MCF 10A (cell line): ENCODE measurements around the gene TANC1. TPM values are rescaled to one million over a fixed set of nuclear protein-coding genes. Genes with fewer than 3 reads are reported as not detected.

Experiments
- BruUV-seq: library from RNA; stranded (reverse); fragments of 400-500 nt; replicated peaks from 2 replicates; lab custom pipeline; 2021; lab: Mats Ljungman, UMichigan
- CTCF ChIA-PET: fragments of 300-600 bp; sonication (Branson Sonifier 250); formaldehyde crosslinking; extraction: SDS; loops from one replicate; lab custom pipeline; 2021; ENCODE audit warnings: antibody characterized with exemption, inconsistent platforms; lab: Yijun Ruan, JAX
- POLR2A ChIA-PET: fragments of 300-600, 350-650 bp; sonication (Branson Sonifier 250); formaldehyde crosslinking; extraction: SDS; loops from one replicate; lab custom pipeline; 2020; ENCODE audit warnings: antibody characterized with exemption, inconsistent platforms; lab: Yijun Ruan, JAX
- DNase-seq: peaks from one replicate; pipeline ENCODE4 v3.0.0-alpha.2; 2018; ENCODE audit not compliant: unreplicated experiment
- H3K27ac Mint-ChIP-seq: one replicate; pipeline ENCODE4 v1.8.0; 2022; ENCODE audit warnings: mild to moderate bottlenecking, low read depth, mixed read lengths; ENCODE audit not compliant: unreplicated experiment
- H3K27me3 Mint-ChIP-seq: one replicate; pipeline ENCODE4 v1.8.0; 2022; ENCODE audit warnings: mixed read lengths; ENCODE audit not compliant: insufficient read depth, unreplicated experiment
- H3K36me3 Mint-ChIP-seq: one replicate; pipeline ENCODE4 v1.8.0; 2022; ENCODE audit warnings: mild to moderate bottlenecking, moderate library complexity, mixed read lengths; ENCODE audit not compliant: insufficient read depth, unreplicated experiment
- H3K4me1 Mint-ChIP-seq: one replicate; pipeline ENCODE4 v1.8.0; 2022; ENCODE audit warnings: mixed read lengths; ENCODE audit not compliant: insufficient read depth, unreplicated experiment
- H3K4me3 Mint-ChIP-seq: one replicate; pipeline ENCODE4 v1.8.0; 2022; ENCODE audit warnings: mild to moderate bottlenecking, moderate library complexity, mixed read lengths; ENCODE audit not compliant: unreplicated experiment
- H3K9me3 Mint-ChIP-seq: one replicate; pipeline ENCODE4 v1.8.0; 2022; ENCODE audit warnings: mixed read lengths; ENCODE audit not compliant: unreplicated experiment
- CTCF ChIP-seq: fragments of 200-600 bp; IDR thresholded peaks from one replicate; pipeline ENCODE4 v1.8.0; 2022; ENCODE audit warnings: antibody characterized with exemption, mild to moderate bottlenecking; ENCODE audit not compliant: unreplicated experiment
- intact Hi-C: fragments of 100-400 bp; cut with micrococcal nuclease; formaldehyde crosslinking; loops from 2 replicates; pipeline ENCODE4 v1.14.1; 2022
- total RNA-seq: library from RNA; stranded (reverse); gene quantifications from 2 replicates; pipeline ENCODE4 v1.2.3, GENCODE V29; 2022

TANC1 gene
- total RNA-seq, 1 experiment from 2014 or later: 35.3 TPM

DNA sequence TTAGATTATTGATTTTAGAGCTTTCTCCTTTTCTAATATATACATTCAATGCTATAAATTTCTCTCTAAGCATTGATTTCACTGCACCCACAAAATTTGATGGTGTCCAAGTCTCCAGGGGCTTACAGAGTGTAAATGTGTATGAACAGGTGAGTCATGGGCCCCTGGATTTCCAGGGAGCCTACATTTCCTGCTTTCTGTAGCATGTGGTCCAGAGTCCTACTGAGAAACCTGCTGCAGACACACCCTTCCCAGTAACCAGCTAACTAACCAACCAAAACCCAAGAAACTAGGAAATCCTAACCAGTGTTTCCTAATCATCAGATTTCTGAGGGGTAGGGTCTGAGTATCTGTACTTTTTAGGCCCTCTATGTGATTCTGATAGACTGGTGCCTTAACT lies 39.5 kb upstream of the TANC1 start:
- Mint-ChIP-seq H3K27ac (no peak overlapping the region), H3K4me1 (peaks cover 9% of the 10 kb centered on the region), H3K36me3 (no peaks in the 10 kb centered on the region), H3K27me3 (no peaks in the 10 kb centered on the region), H3K9me3 (no peaks in the 10 kb centered on the region), H3K4me3 (no peak overlapping the region)
- DNase-seq: no peak
- intact Hi-C loops: no loop called here
- POLR2A ChIA-PET: interaction anchor here (0.9 to 1.3 kb wide), 4 partner anchors 25 to 41 kb away, joined by 3 to 6 read pairs (median 3); no protein-coding TSS in a partner anchor
- TF ChIP-seq CTCF: no peak
- CTCF ChIA-PET: interaction anchor here (0.6 to 0.9 kb wide), 2 partner anchors 27 to 149 kb away, joined by 3 read pairs; no protein-coding TSS in a partner anchor
- BruUV-seq: no TSS peak

DNA sequence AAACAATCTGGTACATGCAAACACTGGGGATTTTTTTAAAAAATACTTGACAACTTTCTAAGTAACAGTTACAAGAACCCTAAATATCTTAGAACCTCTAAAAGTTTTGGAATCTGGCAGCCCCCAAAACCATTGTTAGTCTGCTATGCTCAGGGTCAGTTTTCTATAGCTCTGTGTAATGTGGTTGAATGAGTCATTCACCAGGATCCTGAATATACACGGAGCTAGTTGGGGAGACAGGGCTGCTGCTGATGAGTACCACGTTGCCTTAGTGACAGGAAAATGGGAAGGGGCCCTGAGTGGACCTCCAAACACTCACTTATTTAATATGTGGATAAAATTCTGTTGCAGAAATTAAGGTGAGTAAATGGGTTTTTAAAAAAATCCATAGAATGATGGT lies 36.9 kb upstream of the TANC1 start:
- CTCF ChIA-PET: interaction anchor here (0.8 kb wide), 1 partner anchor 51 kb away, joined by 3 read pairs; no protein-coding TSS in a partner anchor

DNA sequence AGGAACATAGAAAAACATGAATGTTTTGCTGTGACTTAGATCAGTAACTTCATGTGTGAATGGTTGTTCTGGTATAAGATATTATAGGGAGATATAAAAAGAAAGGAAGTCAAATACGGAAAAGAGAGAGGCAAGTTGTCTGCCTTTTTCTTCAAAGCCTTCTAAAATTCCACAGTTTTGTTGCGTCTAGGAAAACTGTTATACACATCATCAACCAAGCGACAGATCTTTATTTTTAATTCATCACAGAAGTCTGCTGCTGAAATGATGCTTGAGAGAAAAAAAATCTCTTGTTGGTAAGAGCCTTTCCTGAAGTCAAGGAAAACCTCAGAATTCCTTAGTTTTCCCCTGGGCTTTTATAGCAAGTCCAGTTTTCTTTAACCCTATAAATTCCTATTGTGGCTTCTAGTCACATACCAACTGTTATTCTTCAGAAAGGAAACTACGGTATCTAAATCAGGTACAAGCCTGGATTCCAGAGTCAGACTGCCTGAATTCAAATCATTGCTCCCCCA lies 36.3 kb upstream of the TANC1 start:
- Mint-ChIP-seq H3K9me3 (no peaks in the 10 kb centered on the region), H3K27me3 (no peaks in the 10 kb centered on the region), H3K4me3 (no peak overlapping the region), H3K27ac (no peak overlapping the region), H3K4me1 (peaks cover 7% of the 10 kb centered on the region), H3K36me3 (no peaks in the 10 kb centered on the region)
- ChIA-PET CTCF (no interaction called here), POLR2A (interaction anchor here (1.9 kb wide), 1 partner anchor 35 kb away, joined by 9 read pairs; the partner anchor contains the start of gene TANC1)
- no peak for DNase-seq
- intact Hi-C loops: no loop called here
- no peak for TF ChIP-seq CTCF
- no TSS peak for BruUV-seq

More for the DNA sequence above, 36.9 kb upstream of the TANC1 start:
- intact Hi-C loops: no loop called here
- Mint-ChIP-seq H3K4me3 (no peak overlapping the region), H3K27ac (no peak overlapping the region), H3K4me1 (peaks cover 6% of the 10 kb centered on the region), H3K36me3 (no peaks in the 10 kb centered on the region), H3K27me3 (no peaks in the 10 kb centered on the region), H3K9me3 (no peaks in the 10 kb centered on the region)
- no TSS peak for BruUV-seq
- TF ChIP-seq CTCF: no peak
- POLR2A ChIA-PET: interaction anchor here (0.8 to 1.9 kb wide), 3 partner anchors 13 to 47 kb away, joined by 3 to 9 read pairs (median 5); partner anchors contain the start of gene TANC1
- peak; percentile 42 for DNase-seq

DNA sequence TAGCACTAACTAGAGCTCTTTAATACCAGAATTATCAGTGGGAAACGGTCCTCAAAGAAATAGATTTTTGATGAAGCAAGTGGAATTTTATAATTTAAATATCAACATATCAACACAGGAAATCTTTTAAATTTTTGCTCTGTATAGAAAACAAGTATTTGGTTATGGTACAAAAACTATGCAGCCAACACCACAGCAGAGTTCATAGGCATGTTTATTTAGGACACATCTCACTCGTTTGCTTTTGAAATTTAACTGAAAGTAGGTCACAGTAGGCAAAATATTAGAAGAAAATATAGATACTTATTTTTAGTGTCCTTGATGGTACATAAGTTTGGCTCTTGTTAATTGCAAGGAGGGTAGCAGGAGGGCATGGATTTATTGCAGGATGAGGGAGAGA lies 34.3 kb upstream of the TANC1 start:
- no peak for TF ChIP-seq CTCF
- H3K4me1 Mint-ChIP-seq: peaks cover 9% of the 10 kb centered on the region
- BruUV-seq: no TSS peak
- peak overlapping the region; percentile 40 for H3K27ac Mint-ChIP-seq
- ChIA-PET POLR2A (no interaction called here), CTCF (interaction anchor here (0.5 to 1.4 kb wide), 6 partner anchors 17 to 357 kb away, joined by 3 to 5 read pairs (median 4); no protein-coding TSS in a partner anchor)
- DNase-seq: no peak
- no peaks in the 10 kb centered on the region for H3K36me3 Mint-ChIP-seq
- no peaks in the 10 kb centered on the region for H3K9me3 Mint-ChIP-seq
- H3K27me3 Mint-ChIP-seq: no peaks in the 10 kb centered on the region
- intact Hi-C loops: no loop called here
- H3K4me3 Mint-ChIP-seq: no peak overlapping the region
